ENCODE data around the gene CLPTM1.

The CLPTM1 gene

DNA sequence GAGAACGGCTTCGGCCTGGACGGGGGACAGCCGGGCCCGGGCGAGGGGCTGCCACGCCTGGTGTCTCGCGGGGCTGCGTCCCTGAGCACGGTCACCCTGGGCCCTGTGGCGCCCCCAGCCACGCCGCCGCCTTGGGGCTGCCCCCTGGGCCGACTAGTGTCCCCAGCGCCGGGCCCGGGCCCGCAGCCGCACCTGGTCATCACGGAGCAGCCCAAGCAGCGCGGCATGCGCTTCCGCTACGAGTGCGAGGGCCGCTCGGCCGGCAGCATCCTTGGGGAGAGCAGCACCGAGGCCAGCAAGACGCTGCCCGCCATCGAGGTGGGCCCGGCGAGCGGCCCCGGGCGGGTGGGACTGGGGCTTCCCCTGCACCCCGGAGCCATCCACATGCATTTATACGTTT, 56.8 kb downstream of the CLPTM1 start:
- no peak overlapping the region for H3K4me3 ChIP-seq (ENCODE audit: low read depth, low read length)
- DNase-seq (ENCODE audit: low read depth, low spot score), result no peak
- ChIA-PET CTCF (no interaction called here), POLR2A (no interaction called here)
- TF ChIP-seq CTCF (IDR thresholded peaks at IDR 0.05; ENCODE audit: insufficient read depth, low read length, missing control alignments), result no peak

DNA sequence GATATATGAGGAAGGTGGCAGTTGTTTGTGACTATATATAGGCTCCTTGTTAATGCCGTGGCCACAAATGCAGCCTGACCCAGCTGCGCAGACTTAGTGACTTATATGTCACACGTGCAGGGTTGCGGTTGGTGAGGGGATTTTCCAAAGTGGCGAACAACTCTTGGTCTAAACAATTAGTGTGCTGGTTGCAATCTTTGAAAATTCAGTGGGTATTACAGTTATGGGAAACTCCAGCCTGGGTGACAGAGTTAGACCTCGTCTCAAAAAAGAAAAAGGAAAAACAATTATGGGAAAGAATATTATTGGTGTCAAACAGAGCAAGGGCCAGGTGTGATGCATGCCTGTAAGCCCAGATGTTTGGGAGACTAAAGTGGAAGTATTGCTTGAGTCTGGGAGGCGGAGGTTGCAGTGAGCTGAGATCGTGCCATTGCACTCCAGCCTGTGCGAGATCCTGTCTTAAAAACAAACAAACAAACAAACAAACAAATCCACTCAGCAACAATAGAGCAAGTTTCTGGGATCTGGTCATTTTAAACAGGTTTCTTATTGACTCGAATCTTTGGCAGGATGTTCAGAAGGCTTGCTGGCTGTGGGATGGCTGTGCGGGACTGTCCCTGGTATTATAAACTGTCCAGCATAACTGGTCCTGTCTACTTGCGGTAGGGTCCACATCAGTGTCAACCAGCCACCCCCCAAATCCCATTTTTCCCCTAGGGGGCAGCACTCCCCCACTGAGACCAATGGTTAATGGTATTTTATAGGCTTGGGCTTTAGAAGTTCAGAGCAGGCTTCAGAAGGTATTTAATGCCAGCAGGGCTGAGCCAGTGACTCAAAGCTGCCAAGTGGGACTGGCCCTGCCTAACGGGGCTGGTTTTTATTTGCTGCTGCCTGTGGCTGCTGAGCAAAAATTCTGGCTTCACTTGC, 61.5 kb downstream of the CLPTM1 start:
- ChIA-PET CTCF (interaction anchor here (0.6 to 1.5 kb wide), 15 partner anchors 9 to 321 kb away, joined by 3 to 6 read pairs (median 4); partner anchors contain the start of gene CLASRP), POLR2A (no interaction called here)
- TF ChIP-seq CTCF (IDR thresholded peaks at IDR 0.05; ENCODE audit: insufficient read depth, low read length, missing control alignments), result peak; percentile 60
- H3K4me3 ChIP-seq (ENCODE audit: low read depth, low read length), result no peak overlapping the region
- DNase-seq (ENCODE audit: low read depth, low spot score), result peak; percentile 16

DNA sequence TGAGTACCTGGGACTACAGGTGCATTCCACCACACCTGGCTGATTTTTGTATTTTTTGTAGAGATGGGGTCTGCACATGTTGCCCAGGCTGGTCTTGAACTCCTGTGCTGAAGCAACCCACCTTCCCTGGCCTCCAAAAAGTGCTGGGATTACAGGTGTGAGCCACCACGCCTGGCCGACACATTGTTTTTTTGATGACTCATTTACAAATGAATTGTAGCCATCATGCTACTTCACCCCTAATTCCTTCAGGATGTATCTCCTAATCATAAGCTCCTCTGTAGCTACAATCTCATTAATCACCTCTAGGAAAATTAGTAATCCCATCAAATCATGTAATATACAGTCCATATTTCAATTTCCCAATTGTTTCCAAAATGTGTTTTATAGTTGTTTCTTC, 64.0 kb downstream of the CLPTM1 start:
- no peak for TF ChIP-seq CTCF (IDR thresholded peaks at IDR 0.05; ENCODE audit: insufficient read depth, low read length, missing control alignments)
- POLR2A ChIA-PET, result no interaction called here
- CTCF ChIA-PET, result interaction anchor here (1.6 kb wide), 1 partner anchor 9 kb away, joined by 4 read pairs; no protein-coding TSS in a partner anchor
- no peak overlapping the region for H3K4me3 ChIP-seq (ENCODE audit: low read depth, low read length)
- no peak for DNase-seq (ENCODE audit: low read depth, low spot score)

- no peak overlapping the region for H3K4me3 ChIP-seq (ENCODE audit: low read depth, low read length)
Measured at GRCh38 chr19:45020071-45020470, 64.9 kb downstream of the CLPTM1 start.

DNA sequence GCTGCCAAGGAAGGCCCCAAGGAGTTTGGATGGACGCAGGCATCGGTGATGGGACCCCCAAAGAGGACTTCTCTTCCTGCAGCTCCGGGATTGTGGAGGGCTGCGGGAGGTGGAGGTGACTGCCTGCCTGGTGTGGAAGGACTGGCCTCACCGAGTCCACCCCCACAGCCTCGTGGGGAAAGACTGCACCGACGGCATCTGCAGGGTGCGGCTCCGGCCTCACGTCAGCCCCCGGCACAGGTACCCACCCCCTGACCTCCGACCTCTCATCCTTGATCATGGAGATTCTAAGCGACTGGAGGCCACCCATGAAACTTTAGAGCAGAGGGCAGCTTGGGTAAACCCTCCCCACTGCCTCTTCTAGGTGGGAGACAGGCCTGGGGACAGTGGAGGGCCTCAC, 66.8 kb downstream of the CLPTM1 start:
- no peak for DNase-seq (ENCODE audit: low read depth, low spot score)
- ChIA-PET CTCF (no interaction called here), POLR2A (interaction anchor here (1.0 kb wide), 1 partner anchor 38 kb away, joined by 3 read pairs; no protein-coding TSS in a partner anchor)
- no peak for TF ChIP-seq CTCF (IDR thresholded peaks at IDR 0.05; ENCODE audit: insufficient read depth, low read length, missing control alignments)
- no peak overlapping the region for H3K4me3 ChIP-seq (ENCODE audit: low read depth, low read length)

More at GRCh38 chr19:45020071-45020470, 64.9 kb downstream of the CLPTM1 start:
- no peak for DNase-seq (ENCODE audit: low read depth, low spot score)
- ChIA-PET CTCF (no interaction called here), POLR2A (no interaction called here)
- no peak for TF ChIP-seq CTCF (IDR thresholded peaks at IDR 0.05; ENCODE audit: insufficient read depth, low read length, missing control alignments)

GRCh38 chr19:45023048-45023447, 67.9 kb downstream of the CLPTM1 start:
- no peak for DNase-seq (ENCODE audit: low read depth, low spot score)
- no peak overlapping the region for H3K4me3 ChIP-seq (ENCODE audit: low read depth, low read length)
- TF ChIP-seq CTCF (IDR thresholded peaks at IDR 0.05; ENCODE audit: insufficient read depth, low read length, missing control alignments), result no peak
- ChIA-PET POLR2A (no interaction called here), CTCF (no interaction called here)

Measured in AG04449 (cell line).